ENCODE measurements around the gene ZSCAN31. TPM values are rescaled to one million over a fixed set of nuclear protein-coding genes. Genes with fewer than 3 reads are reported as not detected.

The ZSCAN31 gene
- 8.6 TPM for total RNA-seq

DNA sequence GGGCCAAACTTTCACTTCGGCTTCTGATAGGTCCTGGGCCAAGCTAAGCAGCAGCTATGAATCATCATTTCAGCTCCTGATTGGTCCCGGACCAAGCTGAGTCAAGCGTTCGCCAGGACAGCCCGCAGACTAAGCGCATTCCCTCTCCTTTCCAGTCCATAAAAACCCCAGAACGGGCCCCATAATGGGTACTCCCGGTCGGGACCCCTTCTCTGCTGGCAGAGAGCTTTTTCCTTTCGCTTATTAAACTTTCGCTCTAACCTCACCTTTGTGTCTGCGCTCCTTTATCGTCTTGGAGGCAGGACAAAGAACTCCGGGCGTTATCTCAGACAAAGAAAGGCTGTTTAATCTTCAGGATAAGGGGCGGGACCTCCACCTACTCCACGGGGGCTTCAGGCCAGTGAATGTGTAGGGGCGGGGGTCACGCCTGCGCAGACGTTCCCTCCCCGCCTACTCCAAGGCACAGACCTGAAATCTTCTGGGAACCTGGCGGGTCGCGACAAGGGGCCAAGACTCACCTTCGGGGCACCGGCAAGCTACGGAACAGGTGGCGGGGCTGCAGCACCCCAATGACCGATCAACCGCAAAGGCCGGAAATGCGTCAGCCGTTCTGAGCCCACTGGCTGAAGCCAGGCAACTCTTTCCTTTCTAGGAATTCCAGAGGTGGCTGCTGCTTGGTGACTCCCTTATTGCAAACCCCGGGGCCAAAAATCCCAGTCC lies at the start of gene ZSCAN31:
Gene ZSCAN31 (minus strand): TSS at position 585 of the 720 bp plus-strand sequence. CDS start 6,465 bp downstream, outside the sequence.

DNA sequence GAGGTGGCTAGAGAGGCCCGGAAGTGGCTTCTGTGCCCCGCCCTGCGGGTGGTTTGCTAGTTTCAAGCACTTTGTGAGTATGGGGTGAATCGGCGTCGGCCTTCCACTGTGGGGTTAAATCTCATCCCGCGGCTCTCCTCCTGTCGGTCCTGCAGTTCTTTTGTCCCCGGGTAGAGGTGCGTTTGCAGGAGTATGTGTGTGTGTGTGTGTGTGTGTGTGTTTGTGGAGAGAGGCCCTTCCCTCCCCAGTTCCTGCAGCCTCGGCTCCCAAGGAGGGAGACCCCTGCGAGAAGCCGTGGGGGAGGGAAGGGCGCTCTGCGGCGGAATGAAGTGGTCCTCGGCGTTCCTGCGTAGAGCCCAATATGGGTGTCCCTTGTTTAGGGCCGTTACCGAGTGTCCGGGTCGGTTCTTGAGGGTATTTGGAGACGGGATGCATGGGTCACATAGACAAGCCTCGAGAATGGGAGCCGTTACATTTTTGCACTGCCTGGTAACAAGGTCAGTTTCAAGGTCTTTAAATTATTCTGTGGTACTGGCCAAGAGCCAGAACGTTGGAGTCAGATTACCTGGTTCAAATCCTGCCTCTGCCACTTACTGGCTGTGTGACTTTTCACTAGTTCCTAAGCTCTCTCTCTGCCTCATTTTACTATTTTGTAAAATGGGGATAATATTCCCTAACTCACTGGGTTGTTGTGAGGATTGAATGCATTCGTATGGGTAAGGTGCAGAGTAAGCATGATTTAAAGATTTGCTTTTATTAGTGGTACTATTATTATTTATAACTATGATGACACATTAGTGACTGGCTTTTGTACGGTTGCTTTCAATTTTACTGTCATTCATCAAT lies 14.2 kb upstream of the ZSCAN31 start, which contains the start of gene ZKSCAN3:
Gene ZKSCAN3 (plus strand): TSS at position 56 of the 846 bp plus-strand sequence. CDS start 9,640 bp downstream, outside the sequence.

DNA sequence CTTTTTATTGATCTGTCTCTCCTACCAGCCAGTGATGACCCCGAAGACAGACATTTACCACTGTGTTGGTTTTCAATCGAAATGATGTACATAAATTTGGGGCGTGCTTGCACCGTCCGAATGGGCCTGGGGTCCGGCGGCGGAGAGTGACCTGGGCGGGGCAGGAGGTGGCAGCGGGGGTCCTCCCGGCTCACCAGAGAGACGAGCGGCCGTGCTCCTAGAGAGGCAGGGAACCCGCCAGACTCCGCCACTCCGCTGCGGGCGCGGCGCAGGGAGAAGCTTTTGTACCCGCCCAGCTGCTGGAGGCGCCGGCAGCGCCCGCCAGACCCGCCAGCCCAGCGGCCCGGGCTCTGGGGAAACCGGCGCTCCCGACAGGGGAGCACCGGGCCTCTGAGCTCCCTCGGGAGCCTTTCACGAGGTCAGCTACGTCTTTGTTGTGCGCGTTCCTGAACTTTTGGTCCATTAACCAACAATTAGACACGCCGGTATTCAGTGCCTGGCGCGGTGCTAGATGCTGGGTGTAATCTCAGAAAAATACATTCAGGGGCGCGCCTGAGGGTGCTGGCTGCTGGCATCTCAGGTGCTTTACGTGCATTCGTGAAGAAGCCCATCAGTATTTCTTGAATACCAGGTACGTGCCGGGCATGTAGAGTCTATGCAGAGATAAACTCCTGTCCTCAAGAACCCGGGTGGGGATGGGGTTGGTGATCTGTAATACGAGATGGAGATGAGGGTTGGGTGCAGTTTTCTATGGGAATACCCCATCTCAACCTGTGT lies 54.5 kb downstream of the ZSCAN31 start, which contains the start of gene PGBD1:
Gene PGBD1 (plus strand): TSS at position 285 of the 777 bp plus-strand sequence. CDS start 2,242 bp downstream, outside the sequence.

Small RNA genes within 50 kb of the gene (small RNA-seq; reads per million reads assigned to genes)
- gene AL021997.1 (ENCODE audit: low replicate concordance), result not detected
- not detected for gene AL021997.2 (ENCODE audit: low replicate concordance)

Other genes starting within 250 kb of the ZSCAN31 start
- 4.4 TPM for gene ZSCAN16, start 211.5 kb downstream of the ZSCAN31 start, total RNA-seq
- gene ZKSCAN8, start 194.3 kb downstream of the ZSCAN31 start, total RNA-seq, result 31.7 TPM
- gene ZSCAN9, start 110.9 kb downstream of the ZSCAN31 start, total RNA-seq, result 16.6 TPM
- 7.6 TPM for gene ZKSCAN4, start 83.9 kb downstream of the ZSCAN31 start, total RNA-seq
- gene NKAPL, start 76.9 kb downstream of the ZSCAN31 start, total RNA-seq, result 1.6 TPM
- gene ZSCAN26, start 69.0 kb downstream of the ZSCAN31 start, total RNA-seq, result 31.0 TPM
- gene PGBD1, start 54.6 kb downstream of the ZSCAN31 start, total RNA-seq, result 6.4 TPM
- 8.6 TPM for gene ZKSCAN3, start 13.8 kb upstream of the ZSCAN31 start, total RNA-seq
- 9.8 TPM for gene ZSCAN12, start 63.6 kb upstream of the ZSCAN31 start, total RNA-seq
- gene ZSCAN23, start 107.3 kb upstream of the ZSCAN31 start, total RNA-seq, result 13.2 TPM
- gene GPX6, start 179.6 kb upstream of the ZSCAN31 start, total RNA-seq, result not detected
- not detected for gene GPX5, start 189.7 kb upstream of the ZSCAN31 start, total RNA-seq